Heart left ventricle (tissue), 16 donors: Measurements from ENCODE around the gene ATF7. TPM values are rescaled to one million over a fixed set of nuclear protein-coding genes. Genes with fewer than 3 reads are reported as not detected.

Experiments
- ATAC-seq, 4 donors: fragments of 200-7000 bp; cut with Tn5 transposase; one replicate each; pipeline ENCODE4 v1.9.1; 2020 to 2022; ENCODE audit warnings: moderate library complexity in 4 of 4, mild to moderate bottlenecking in 3 of 4, moderate number of reproducible peaks in 1 of 4
- DNase-seq, 5 donors: peaks; one replicate each; pipeline ENCODE4 v3.0.0-alpha.2; 2020
- H3K27ac ChIP-seq, 12 donors: fragments of 200-600 bp; sonication (generic) in 4 of 12; one replicate each; pipeline versions ENCODE4 v1.5.0 to v1.8.0; 2016 to 2022; ENCODE audit warnings: mild to moderate bottlenecking in 2 of 12
- H3K27me3 ChIP-seq, 9 donors: fragments of 200-600 bp; sonication (generic) in 2 of 9; one replicate each; pipeline versions ENCODE4 v1.5.1 to v1.8.0; 2016 to 2022; ENCODE audit warnings: mild to moderate bottlenecking in 3 of 9
- H3K36me3 ChIP-seq, 9 donors: fragments of 200-600 bp; sonication (generic) in 2 of 9; one replicate each; pipeline versions ENCODE4 v1.5.0 to v1.8.0; 2018 to 2022; ENCODE audit warnings: mild to moderate bottlenecking in 2 of 9
- H3K4me1 ChIP-seq, 12 donors: fragments of 200-600 bp; sonication (generic) in 4 of 12; one replicate each; pipeline versions ENCODE4 v1.5.0 to v1.8.0; 2016 to 2022; ENCODE audit warnings: mild to moderate bottlenecking in 3 of 12
- H3K4me3 ChIP-seq, 12 donors: fragments of 200-600 bp; sonication (generic) in 4 of 12; one replicate each; pipeline versions ENCODE4 v1.5.0 to v1.8.0; 2017 to 2022; ENCODE audit warnings: mild to moderate bottlenecking in 9 of 12, moderate library complexity in 4 of 12
- H3K9me3 ChIP-seq, 12 donors: fragments of 200-600 bp; sonication (generic) in 4 of 12; one replicate each; pipeline versions ENCODE4 v1.5.0 to v1.8.0; 2016 to 2022; ENCODE audit warnings: mild to moderate bottlenecking in 1 of 12
- POLR2A ChIP-seq, 2 donors: fragments of 450-650 bp; IDR thresholded peaks; one replicate each; pipeline ENCODE4 v1.6.1; 2017; ENCODE audit warnings: antibody characterized with exemption in 2 of 2, mild to moderate bottlenecking in 2 of 2, moderate library complexity in 2 of 2
- WGBS, 4 donors: extraction: QIAGEN DNeasy Blood & Tissue Kit in 2 of 4; methylation state at CpG; one replicate each; pipeline versions ENCODE4 v1.1.5 to v1.1.7; 2013 to 2018; 5-methylcytosine and 5-hydroxymethylcytosine counted together
- intact Hi-C, 10 donors: fragments of 100-400 bp; cut with DNase I; formaldehyde crosslinking; loops; one replicate each; pipeline versions ENCODE4 v1.11.1 to v1.14.2; 2022
- polyA plus RNA-seq, 2 donors: library from polyadenylated mRNA; stranded (reverse); fragments of 200-250 nt; gene quantifications; one replicate each; pipeline ENCODE4 v1.2.3, GENCODE V29; 2013
- total RNA-seq, 9 donors: library from RNA; depleted of rRNA in 2 of 9; stranded (reverse); fragments of >200 nt in 2 of 9; fragmentation: NEBNext Ultra II Directional in 3 of 9; extraction: Animal tissue kit (Norgen Biotek cat#: 25700) in 3 of 9; gene quantifications; one replicate each; pipeline versions ENCODE4 v1.1.0 to v1.2.4, GENCODE V29; 2016 to 2023
- TF ChIP-seq, protein P1 (sequence below), 12 donors: fragments of 200-600 bp; sonication (generic) in 4 of 12; IDR thresholded peaks; one replicate each; pipeline versions ENCODE4 v1.5.0 to v1.8.0; 2018 to 2022; ENCODE audit warnings: antibody characterized with exemption in 12 of 12, mild to moderate bottlenecking in 5 of 12
- donor health status: ischemic (EF 13 %, LVEDD 7.1; RV severe dilation, severe dysfunction).
- donor health status: healthy with polysubstance abuse.
- donor health status: DM: no; HTN: yes; CAD: no.
- donor health status: DM: no; HTN: no; CAD: no.
- donor health status: ischemic (EF 25% LVEDD 6.9; RV normal size, moderate dysfunction).
- donor health status: ischemic (EF 25% LVEDD 5.7; RV mildly dilated, moderate dysfunction).
- donor health status: healthy.
- donor health status: DM: yes; HTN: yes; CAD: no.
- donor health status: ischemic (EF 35%, LVEDD 5.7; RV mildly dilated, moderate dysfunction).
- donor health status: nonischemic (EF 11% LVEDD 7.7; RV severe dilation, severe dysfunction).
- donor health status: DM: yes; HTN: yes; CAD: no.
- donor health status: PGD.
- donor health status: ischemic (EF 29% LVEDD 5.4; RV normal size, mild dysfunction).
- donor health status: nonischemic (EF 23%, LVEDD 6.1; RV moderate dilation, normal function).

ATF7 gene
- total and polyA plus RNA-seq, 11 donors, result 20.0 to 43.2 (median 31.8) TPM

DNA sequence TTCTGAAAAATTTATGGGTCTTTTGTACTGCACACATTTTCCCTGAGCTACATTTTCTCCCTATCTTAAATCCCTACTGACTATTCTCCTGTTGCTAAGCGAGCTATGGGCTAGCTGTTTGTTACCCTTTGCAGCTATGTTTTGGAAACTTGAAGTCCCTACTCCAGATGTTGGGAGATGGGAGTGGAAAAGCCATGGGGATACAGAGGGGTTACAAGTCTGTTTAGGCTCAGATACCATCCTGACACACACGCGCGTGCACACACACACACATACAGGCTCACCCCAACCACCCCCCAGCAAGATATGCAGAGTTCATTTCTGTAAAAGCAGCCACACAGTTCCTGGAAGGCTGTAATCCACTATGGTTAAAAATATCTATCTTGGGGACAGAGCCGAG is 33.9 kb upstream of the ATF7 start:
- 35 to 42% (median 37%) methylated on average over 5 of the region's 5 CpGs for WGBS, 4 donors
- H3K27ac ChIP-seq, result peak overlapping the region; percentile 81 to 99 (median 90)
- no peaks in the 10 kb centered on the region for H3K27me3 ChIP-seq
- TF ChIP-seq, protein P1, sequence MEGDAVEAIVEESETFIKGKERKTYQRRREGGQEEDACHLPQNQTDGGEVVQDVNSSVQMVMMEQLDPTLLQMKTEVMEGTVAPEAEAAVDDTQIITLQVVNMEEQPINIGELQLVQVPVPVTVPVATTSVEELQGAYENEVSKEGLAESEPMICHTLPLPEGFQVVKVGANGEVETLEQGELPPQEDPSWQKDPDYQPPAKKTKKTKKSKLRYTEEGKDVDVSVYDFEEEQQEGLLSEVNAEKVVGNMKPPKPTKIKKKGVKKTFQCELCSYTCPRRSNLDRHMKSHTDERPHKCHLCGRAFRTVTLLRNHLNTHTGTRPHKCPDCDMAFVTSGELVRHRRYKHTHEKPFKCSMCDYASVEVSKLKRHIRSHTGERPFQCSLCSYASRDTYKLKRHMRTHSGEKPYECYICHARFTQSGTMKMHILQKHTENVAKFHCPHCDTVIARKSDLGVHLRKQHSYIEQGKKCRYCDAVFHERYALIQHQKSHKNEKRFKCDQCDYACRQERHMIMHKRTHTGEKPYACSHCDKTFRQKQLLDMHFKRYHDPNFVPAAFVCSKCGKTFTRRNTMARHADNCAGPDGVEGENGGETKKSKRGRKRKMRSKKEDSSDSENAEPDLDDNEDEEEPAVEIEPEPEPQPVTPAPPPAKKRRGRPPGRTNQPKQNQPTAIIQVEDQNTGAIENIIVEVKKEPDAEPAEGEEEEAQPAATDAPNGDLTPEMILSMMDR (IDR thresholded peaks at IDR 0.05), result no peak
- TF ChIP-seq POLR2A (IDR thresholded peaks at IDR 0.05), result no peak
- peaks cover 0 to 23% (median 20%) of the 10 kb centered on the region in 9 donors for H3K36me3 ChIP-seq
- peaks cover 0 to 40% (median 32%) of the 10 kb centered on the region in 12 donors for H3K4me1 ChIP-seq
- ATAC-seq, result peak; percentile 73 to 78 (median 74)
- intact Hi-C loops, result loop anchor here in 1 of 10 donors (5.0 kb wide), 1 partner anchor 33 kb away; the partner anchor contains the start of gene ATF7
- H3K4me3 ChIP-seq, result peak overlapping the region in 7 of 12 donors; percentile 8 to 25 (median 17)
- DNase-seq, result peak in 4 of 5 donors; percentile 56 to 65 (median 58)
- H3K9me3 ChIP-seq, result no peaks in the 10 kb centered on the region

DNA sequence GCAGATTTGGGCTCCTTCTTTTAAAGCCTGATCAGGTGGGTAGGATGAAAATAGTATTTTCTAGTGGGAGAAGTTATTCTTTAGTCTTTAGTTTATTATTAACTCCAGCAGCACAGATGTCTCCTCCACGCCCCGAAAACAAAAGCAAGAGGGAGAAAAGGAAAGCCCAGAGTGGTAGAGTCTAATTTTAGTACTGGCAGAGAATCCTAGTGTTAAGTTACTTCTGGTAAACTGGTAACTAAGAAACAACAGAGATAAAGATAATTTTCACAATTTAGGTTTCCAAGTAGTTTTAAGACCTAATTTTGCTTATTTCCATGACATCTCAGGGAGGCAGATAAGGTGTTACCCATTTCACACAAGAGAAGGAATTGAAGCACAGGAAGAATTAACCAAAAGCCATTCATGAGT is 33.4 kb upstream of the ATF7 start:
- Histone ChIP-seq H3K36me3 (peaks cover 0 to 18% (median 15%) of the 10 kb centered on the region in 9 donors), H3K4me1 (peaks cover 0 to 39% (median 32%) of the 10 kb centered on the region in 12 donors), H3K27ac (peak overlapping the region; percentile 81 to 99 (median 90)), H3K9me3 (no peaks in the 10 kb centered on the region), H3K4me3 (peak overlapping the region in 7 of 12 donors; percentile 8 to 25 (median 17)), H3K27me3 (no peaks in the 10 kb centered on the region)
- TF ChIP-seq POLR2A (IDR thresholded peaks at IDR 0.05), result no peak
- TF ChIP-seq, protein P1 (IDR thresholded peaks at IDR 0.05), result no peak
- ATAC-seq, result peak; percentile 43 to 79 (median 54)
- 26 to 45% (median 30%) methylated on average over 2 of the region's 2 CpGs for WGBS, 4 donors
- no peak for DNase-seq
- intact Hi-C loops, result loop anchor here in 2 of 10 donors (2.0 kb wide), 2 partner anchors 33 to 35 kb away; partner anchors contain the start of gene ATF7 (in 1 of the 2)

GRCh38 chr12:53659011-53659551 is 32.9 kb upstream of the ATF7 start:
- H3K4me1 ChIP-seq, result peaks cover 0 to 39% (median 31%) of the 10 kb centered on the region in 12 donors
- ATAC-seq, result peak; percentile 76 to 92 (median 88)
- peaks cover 0 to 13% (median 11%) of the 10 kb centered on the region in 9 donors for H3K36me3 ChIP-seq
- DNase-seq, result peak in 4 of 5 donors; percentile 49 to 62 (median 58)
- no peaks in the 10 kb centered on the region for H3K27me3 ChIP-seq
- intact Hi-C loops, result loop anchor here in 2 of 10 donors (2.0 kb wide), 2 partner anchors 32 to 34 kb away; partner anchors contain the start of gene ATF7 (in 1 of the 2)
- TF ChIP-seq, protein P1 (IDR thresholded peaks at IDR 0.05), result no peak
- no peak for TF ChIP-seq POLR2A (IDR thresholded peaks at IDR 0.05)
- H3K4me3 ChIP-seq, result peak overlapping the region in 6 of 12 donors; percentile 9 to 25 (median 18)
- H3K9me3 ChIP-seq, result no peaks in the 10 kb centered on the region
- WGBS, 4 donors, result 15 to 27% (median 20%) methylated on average over 3 of the region's 3 CpGs
- H3K27ac ChIP-seq, result peak overlapping the region; percentile 81 to 99 (median 90)

DNA sequence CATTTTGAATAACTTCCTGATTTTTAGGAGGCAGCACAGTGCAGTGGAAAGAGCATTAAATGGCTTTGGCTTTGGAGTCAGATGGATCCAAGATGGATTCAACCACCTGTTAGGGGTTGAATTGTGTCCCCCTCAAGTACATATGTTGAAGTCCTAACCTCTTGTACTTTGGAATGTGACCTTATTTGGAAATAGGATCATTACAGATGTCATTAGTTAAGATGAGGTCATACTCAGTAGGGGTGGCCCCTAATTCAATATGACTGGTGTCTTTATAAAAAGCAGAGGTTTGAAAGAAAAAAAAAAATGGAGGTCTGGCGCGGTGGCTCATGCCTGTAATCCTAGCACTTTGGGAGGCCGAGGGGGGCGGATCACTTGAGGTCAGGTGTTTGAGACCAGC is 30.9 kb upstream of the ATF7 start:
- H3K9me3 ChIP-seq, result no peaks in the 10 kb centered on the region
- TF ChIP-seq POLR2A (IDR thresholded peaks at IDR 0.05), result no peak
- TF ChIP-seq, protein P1 (IDR thresholded peaks at IDR 0.05), result no peak
- H3K27me3 ChIP-seq, result no peaks in the 10 kb centered on the region
- H3K27ac ChIP-seq, result peak overlapping the region in 6 of 12 donors; percentile 31 to 99 (median 90)
- no peak for DNase-seq
- WGBS, 4 donors, result 92 to 98% (median 95%) methylated on average over 4 of the region's 4 CpGs
- H3K4me1 ChIP-seq, result peaks cover 0 to 39% (median 31%) of the 10 kb centered on the region in 12 donors
- ATAC-seq, result no peak
- H3K36me3 ChIP-seq, result no peaks in the 10 kb centered on the region
- H3K4me3 ChIP-seq, result no peak overlapping the region
- intact Hi-C loops, result no loop called here
